OCI-LY3 (cell line): ENCODE measurements around the gene RABIF.

ENCODE experiments used
- EZH2phosphoT487 ChIP-seq: fragments of 200-600 bp; shearing (Covaris generic); IDR thresholded peaks from 2 replicates; pipeline ENCODE4 v1.6.1; 2018; ENCODE audit warnings: antibody characterized with exemption, mixed run types, low read depth
- TF ChIP-seq, protein P1 (sequence below): fragments of 200-600, 300-600 bp; sonication (generic); IDR thresholded peaks from 2 replicates; pipeline ENCODE4 v1.5.1; 2014; ENCODE audit warnings: antibody characterized with exemption, low read length, low read depth

DNA sequence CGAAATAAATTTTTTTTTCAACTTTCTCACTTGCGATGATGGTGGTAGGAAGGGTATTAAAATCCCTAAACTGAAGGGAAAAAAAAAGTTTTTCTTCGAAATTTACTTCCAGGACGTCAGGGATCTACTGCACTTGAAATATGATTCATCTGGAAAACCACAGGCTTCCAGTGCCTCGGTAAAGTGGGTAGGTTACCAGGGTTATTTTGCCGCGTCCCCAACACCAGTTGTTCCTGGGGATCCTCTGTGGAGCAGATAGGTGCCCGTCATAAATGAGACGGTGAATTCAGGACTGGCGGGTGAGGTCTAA is 773 bp downstream of the RABIF start:
- TF ChIP-seq, protein P1, sequence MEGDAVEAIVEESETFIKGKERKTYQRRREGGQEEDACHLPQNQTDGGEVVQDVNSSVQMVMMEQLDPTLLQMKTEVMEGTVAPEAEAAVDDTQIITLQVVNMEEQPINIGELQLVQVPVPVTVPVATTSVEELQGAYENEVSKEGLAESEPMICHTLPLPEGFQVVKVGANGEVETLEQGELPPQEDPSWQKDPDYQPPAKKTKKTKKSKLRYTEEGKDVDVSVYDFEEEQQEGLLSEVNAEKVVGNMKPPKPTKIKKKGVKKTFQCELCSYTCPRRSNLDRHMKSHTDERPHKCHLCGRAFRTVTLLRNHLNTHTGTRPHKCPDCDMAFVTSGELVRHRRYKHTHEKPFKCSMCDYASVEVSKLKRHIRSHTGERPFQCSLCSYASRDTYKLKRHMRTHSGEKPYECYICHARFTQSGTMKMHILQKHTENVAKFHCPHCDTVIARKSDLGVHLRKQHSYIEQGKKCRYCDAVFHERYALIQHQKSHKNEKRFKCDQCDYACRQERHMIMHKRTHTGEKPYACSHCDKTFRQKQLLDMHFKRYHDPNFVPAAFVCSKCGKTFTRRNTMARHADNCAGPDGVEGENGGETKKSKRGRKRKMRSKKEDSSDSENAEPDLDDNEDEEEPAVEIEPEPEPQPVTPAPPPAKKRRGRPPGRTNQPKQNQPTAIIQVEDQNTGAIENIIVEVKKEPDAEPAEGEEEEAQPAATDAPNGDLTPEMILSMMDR = no peak
- TF ChIP-seq EZH2phosphoT487 = no peak
